Hematopoietic multipotent progenitor cell treated with erythropoietin and hydrocortisone succinate and interleukin-3 and kit ligand, for 17 days (in vitro differentiated cells): ENCODE measurements around the gene MYOC.
"Not testable (repeated sequence)": the region's sequence is repeated elsewhere in the genome, so short reads cannot be mapped to it uniquely, and the experiment has no call there.

ENCODE experiments used
- DNase-seq: peaks from one replicate; pipeline ENCODE4 v3.0.0-alpha.2; 2015; ENCODE audit warnings: low spot score

MYOC gene

GRCh38 chr1:171646249-171646560 lies 6.3 kb downstream of the MYOC start:
- DNase-seq: no peak

- DNase-seq: no peak
Observed at GRCh38 chr1:171645553-171646248, 6.8 kb downstream of the MYOC start.

- peak; percentile 69 for DNase-seq
Observed at GRCh38 chr1:171644805-171645483, 7.5 kb downstream of the MYOC start.

- no peak for DNase-seq
Observed at GRCh38 chr1:171643156-171643555, 9.3 kb downstream of the MYOC start.

GRCh38 chr1:171642197-171642596 lies 10.3 kb downstream of the MYOC start:
- DNase-seq: no peak

- DNase-seq: no peak
Observed at GRCh38 chr1:171641076-171641864, 11.2 kb downstream of the MYOC start.

GRCh38 chr1:171640225-171640624 lies 12.3 kb downstream of the MYOC start:
- DNase-seq: no peak

GRCh38 chr1:171637928-171638576 lies 14.4 kb downstream of the MYOC start:
- no peak for DNase-seq

- no peak for DNase-seq
Observed at GRCh38 chr1:171636141-171636540, 16.3 kb downstream of the MYOC start.

- no peak for DNase-seq
Observed at GRCh38 chr1:171635661-171636060, 16.8 kb downstream of the MYOC start.

- no peak for DNase-seq
Observed at GRCh38 chr1:171628225-171628624, 24.3 kb downstream of the MYOC start.

GRCh38 chr1:171627020-171627419 lies 25.5 kb downstream of the MYOC start:
- DNase-seq: no peak

- DNase-seq: no peak
Observed at GRCh38 chr1:171625225-171625624, 27.3 kb downstream of the MYOC start.

- no peak for DNase-seq
Observed at GRCh38 chr1:171623651-171624331, 28.7 kb downstream of the MYOC start.

- DNase-seq: no peak
Observed at GRCh38 chr1:171622152-171622462, 30.4 kb downstream of the MYOC start, which contains the start of gene MYOCOS. Gene MYOCOS, plus strand, starts transcription at chr1:171622243. Its CDS starts 1,641 bp downstream, at chr1:171623884.

- DNase-seq: no peak
Observed at GRCh38 chr1:171616586-171616985, 35.9 kb downstream of the MYOC start.

GRCh38 chr1:171615122-171615906 lies 37.2 kb downstream of the MYOC start:
- not testable (repeated sequence) for DNase-seq

- DNase-seq: no peak
Observed at GRCh38 chr1:171613282-171613681, 39.2 kb downstream of the MYOC start.

- DNase-seq: no peak
Observed at GRCh38 chr1:171611306-171611705, 41.2 kb downstream of the MYOC start.

GRCh38 chr1:171610385-171610784 lies 42.1 kb downstream of the MYOC start:
- no peak for DNase-seq

GRCh38 chr1:171606402-171606941 lies 46.0 kb downstream of the MYOC start:
- no peak for DNase-seq
